Gastroesophageal sphincter (tissue), 3 donors: ENCODE results near the gene CCL11.

Experiments
- CTCF ChIP-seq, 4 experiments: fragments of 200-600 bp in 2 of 4; fragments of 450-650 bp in 2 of 4; sonication (generic) in 1 of 4; IDR thresholded peaks; one replicate each; pipeline ENCODE4 v1.5.1; 2017 to 2019; ENCODE audit warnings: antibody characterized with exemption in 4 of 4, mild to moderate bottlenecking in 2 of 4, moderate library complexity in 2 of 4
- EP300 ChIP-seq: sonication (generic); formaldehyde crosslinking; IDR thresholded peaks from one replicate; pipeline ENCODE4 v1.6.1; 2017; ENCODE audit warnings: antibody characterized with exemption, mild to moderate bottlenecking
- POLR2A ChIP-seq, 2 donors: fragments of 450-650 bp; IDR thresholded peaks; one replicate each; pipeline ENCODE4 v1.6.1; 2017; ENCODE audit warnings: antibody characterized with exemption in 2 of 2, mild to moderate bottlenecking in 2 of 2, moderate library complexity in 1 of 2
- POLR2AphosphoS5 ChIP-seq: sonication (generic); formaldehyde crosslinking; IDR thresholded peaks from one replicate; pipeline ENCODE4 v1.6.1; 2017; ENCODE audit warnings: antibody characterized with exemption

- TF ChIP-seq POLR2A (IDR thresholded peaks at IDR 0.05): no peak
- no peak for TF ChIP-seq CTCF (IDR thresholded peaks at IDR 0.05)
- TF ChIP-seq EP300: no peak
- TF ChIP-seq POLR2AphosphoS5: no peak
Measured at GRCh38 chr17:34337701-34338100, 52.2 kb downstream of the CCL11 start.
